ENCODE data around the gene CHRNB4.

Gene CHRNB4

DNA sequence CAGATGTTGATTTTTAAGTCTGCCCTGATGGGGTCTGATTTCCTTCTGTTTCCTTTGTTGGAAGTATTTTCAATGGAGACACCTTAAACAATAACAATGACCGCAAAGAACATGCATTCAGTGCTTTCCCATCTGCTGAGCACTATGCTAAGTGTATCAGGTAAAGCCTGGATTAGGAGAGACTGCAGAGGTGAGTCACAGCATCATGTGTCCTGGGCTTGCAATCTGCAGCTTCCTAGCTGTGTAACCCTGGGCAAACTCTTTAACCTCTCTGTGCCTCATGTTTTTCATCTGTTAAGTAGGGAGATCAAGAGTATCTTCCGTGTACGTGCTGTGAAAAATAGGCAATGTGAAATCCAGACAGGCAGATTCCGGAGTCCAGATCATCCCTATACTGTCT is 13.3 kb upstream of the CHRNB4 start:
- Histone ChIP-seq H3K4me1 (ENCODE audit: insufficient read depth, low read length) (no peaks in the 10 kb centered on the region), H3K9me3 (ENCODE audit: control insufficient read depth, insufficient read depth, low read length) (no peaks in the 10 kb centered on the region), H3K9ac (ENCODE audit: low read depth, low read length) (no peak overlapping the region), H3K36me3 (ENCODE audit: insufficient read depth, low read length) (no peaks in the 10 kb centered on the region)

DNA sequence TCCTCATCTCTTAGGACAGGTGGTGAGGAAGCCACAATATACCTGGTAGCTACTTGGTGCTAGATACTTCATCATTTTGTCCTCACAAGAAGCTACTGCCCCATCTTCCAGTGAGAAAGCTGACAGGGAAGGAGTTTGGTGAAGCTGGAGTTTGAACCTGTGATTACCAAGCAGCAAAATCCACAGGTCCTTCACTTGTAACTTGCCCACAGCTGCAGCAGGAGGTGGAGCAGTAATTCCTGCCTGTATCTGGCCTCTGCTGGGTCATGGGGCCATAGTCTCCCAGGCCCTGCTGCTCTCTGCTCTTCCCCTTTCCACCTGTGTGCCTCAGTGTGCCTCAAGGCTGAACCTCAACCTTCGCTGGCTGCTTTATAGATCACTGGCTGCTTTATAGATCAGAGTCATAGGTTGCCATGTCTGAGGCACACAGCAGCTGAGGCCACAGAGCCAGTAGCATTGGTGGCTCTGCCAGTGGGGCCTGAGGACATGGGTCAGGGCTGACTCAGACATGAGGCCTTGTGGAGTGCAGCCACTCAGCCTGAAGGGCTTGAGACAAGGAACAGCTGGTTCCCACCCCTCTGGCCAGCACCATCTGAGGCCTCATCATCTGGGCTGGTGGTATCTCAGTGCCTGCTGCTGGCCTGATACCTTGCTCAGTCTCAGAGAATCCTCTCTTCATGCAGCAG is 11.1 kb upstream of the CHRNB4 start:
- no peaks in the 10 kb centered on the region for H3K36me3 ChIP-seq (ENCODE audit: insufficient read depth, low read length)
- no peaks in the 10 kb centered on the region for H3K9me3 ChIP-seq (ENCODE audit: control insufficient read depth, insufficient read depth, low read length)
- no peak overlapping the region for H3K9ac ChIP-seq (ENCODE audit: low read depth, low read length)

DNA sequence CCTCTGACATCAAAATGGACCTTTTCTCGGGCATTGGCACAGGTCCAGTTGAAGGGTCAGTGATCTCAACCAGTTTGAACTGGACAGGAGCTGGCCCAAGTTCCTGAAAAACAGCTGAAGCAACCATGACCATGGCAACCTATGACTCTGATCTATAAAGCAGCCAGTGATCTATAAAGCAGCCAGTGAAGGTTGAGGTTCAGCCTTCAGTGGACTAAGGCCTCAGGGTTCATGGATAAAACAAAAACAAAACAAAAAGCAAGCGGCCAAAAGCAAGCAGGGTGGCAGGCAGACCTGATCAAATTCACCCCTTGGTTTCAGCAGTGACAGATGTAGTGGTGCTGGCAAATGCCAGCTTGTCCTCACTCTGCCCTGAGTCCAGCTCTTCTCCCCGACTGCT is 10.0 kb upstream of the CHRNB4 start:
- Histone ChIP-seq H3K36me3 (ENCODE audit: insufficient read depth, low read length) (no peaks in the 10 kb centered on the region), H3K9ac (ENCODE audit: low read depth, low read length) (no peak overlapping the region), H3K9me3 (ENCODE audit: control insufficient read depth, insufficient read depth, low read length) (no peaks in the 10 kb centered on the region), H3K4me1 (ENCODE audit: insufficient read depth, low read length) (no peaks in the 10 kb centered on the region)

More for the DNA sequence above, 11.1 kb upstream of the CHRNB4 start:
- H3K4me1 ChIP-seq (ENCODE audit: insufficient read depth, low read length), result no peaks in the 10 kb centered on the region

DNA sequence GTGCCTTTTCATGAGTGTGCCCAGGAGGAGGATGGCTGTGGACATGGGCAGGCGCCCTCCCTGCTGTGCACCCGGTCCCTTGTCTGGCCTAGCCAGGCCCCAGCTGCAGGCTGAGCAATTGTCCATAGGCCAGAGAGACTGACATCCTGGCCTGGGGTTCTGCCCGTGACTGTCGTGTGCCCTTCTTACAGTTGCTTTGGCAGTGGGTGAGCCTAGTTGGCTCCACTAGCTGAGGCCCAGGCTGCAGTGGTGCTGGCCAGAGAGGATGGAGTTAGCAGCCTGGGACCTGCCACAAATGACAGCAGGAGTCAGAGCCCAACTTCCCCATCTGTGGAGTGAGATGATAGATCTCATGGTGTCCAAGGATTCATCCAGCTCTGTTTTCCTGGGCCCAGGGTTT is 9.0 kb upstream of the CHRNB4 start:
- Histone ChIP-seq H3K36me3 (ENCODE audit: insufficient read depth, low read length) (no peaks in the 10 kb centered on the region), H3K4me1 (ENCODE audit: insufficient read depth, low read length) (no peaks in the 10 kb centered on the region), H3K9ac (ENCODE audit: low read depth, low read length) (no peak overlapping the region), H3K9me3 (ENCODE audit: control insufficient read depth, insufficient read depth, low read length) (no peaks in the 10 kb centered on the region)

DNA sequence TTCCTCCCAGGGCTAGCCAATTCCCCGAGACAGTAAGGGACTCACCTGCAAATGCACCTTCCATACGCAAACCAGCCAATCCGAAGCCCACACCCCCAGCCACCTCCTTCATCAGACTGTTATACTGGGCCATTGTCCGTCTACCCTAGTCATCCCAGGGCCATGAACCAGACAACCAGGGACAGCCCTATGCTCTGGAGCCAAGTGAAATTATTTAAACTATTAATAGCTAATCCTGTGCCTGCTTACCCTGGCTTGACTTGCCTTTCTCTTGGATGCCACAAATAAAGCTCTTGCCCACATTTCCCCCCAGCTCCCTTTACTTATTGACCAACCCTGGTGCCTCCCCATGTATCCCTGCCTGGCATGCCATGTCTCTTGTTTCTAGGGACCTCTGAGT is 4.0 kb upstream of the CHRNB4 start:
- Histone ChIP-seq H3K36me3 (ENCODE audit: insufficient read depth, low read length) (no peaks in the 10 kb centered on the region), H3K9ac (ENCODE audit: low read depth, low read length) (no peak overlapping the region), H3K4me1 (ENCODE audit: insufficient read depth, low read length) (peaks cover 5% of the 10 kb centered on the region), H3K9me3 (ENCODE audit: control insufficient read depth, insufficient read depth, low read length) (no peaks in the 10 kb centered on the region)

DNA sequence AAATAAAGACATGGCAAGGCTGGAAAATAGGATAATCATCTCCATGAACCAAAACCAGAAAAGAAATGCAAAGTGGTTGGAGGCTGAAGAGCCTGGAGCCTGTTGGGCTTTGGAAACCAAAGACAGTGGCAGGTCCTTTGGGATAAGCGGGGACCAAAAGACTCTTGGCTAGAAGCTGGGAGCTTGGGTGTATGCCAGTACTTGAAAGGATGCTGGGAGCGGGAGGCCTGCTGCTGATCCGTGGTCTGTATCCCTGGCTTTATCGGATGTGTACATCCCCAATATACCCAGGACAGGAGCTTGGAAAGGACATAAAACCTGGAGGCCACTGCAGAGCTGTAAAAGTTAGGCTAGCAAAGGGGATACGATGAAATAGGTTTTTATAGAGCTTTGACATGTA is 1.3 kb upstream of the CHRNB4 start:
- Histone ChIP-seq H3K9ac (ENCODE audit: low read depth, low read length) (no peak overlapping the region), H3K9me3 (ENCODE audit: control insufficient read depth, insufficient read depth, low read length) (no peaks in the 10 kb centered on the region), H3K4me1 (ENCODE audit: insufficient read depth, low read length) (peaks cover 5% of the 10 kb centered on the region), H3K36me3 (ENCODE audit: insufficient read depth, low read length) (no peaks in the 10 kb centered on the region)

DNA sequence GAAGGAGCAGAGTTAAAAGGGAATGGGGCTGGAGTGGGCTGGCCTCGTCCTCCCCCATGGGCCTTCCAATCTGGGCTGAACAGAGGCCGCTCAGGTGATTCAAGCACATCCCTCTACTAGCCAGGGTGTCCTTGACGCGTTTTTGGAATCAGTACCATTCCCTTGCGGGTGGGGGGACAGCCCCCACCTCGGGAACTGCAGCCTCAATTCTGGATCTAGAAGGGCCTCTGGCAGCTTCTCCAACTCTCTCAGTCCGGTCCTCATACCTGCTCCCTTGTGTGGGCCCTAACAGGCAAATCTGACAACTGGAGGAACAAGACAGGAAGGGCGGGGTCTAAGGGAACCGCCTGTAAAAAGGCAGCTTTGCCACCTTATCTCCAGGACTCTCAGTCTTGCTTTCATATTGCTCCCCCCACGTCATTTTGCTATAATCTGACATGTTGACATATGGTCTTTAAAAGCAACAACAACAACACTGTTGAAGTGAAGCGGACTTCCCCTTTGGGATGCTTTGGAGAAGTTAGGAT is 802 bp upstream of the CHRNB4 start:
- Histone ChIP-seq H3K9ac (ENCODE audit: low read depth, low read length) (peak overlapping the region; percentile 66), H3K4me1 (ENCODE audit: insufficient read depth, low read length) (peaks cover 5% of the 10 kb centered on the region), H3K36me3 (ENCODE audit: insufficient read depth, low read length) (no peaks in the 10 kb centered on the region), H3K9me3 (ENCODE audit: control insufficient read depth, insufficient read depth, low read length) (no peaks in the 10 kb centered on the region)

DNA sequence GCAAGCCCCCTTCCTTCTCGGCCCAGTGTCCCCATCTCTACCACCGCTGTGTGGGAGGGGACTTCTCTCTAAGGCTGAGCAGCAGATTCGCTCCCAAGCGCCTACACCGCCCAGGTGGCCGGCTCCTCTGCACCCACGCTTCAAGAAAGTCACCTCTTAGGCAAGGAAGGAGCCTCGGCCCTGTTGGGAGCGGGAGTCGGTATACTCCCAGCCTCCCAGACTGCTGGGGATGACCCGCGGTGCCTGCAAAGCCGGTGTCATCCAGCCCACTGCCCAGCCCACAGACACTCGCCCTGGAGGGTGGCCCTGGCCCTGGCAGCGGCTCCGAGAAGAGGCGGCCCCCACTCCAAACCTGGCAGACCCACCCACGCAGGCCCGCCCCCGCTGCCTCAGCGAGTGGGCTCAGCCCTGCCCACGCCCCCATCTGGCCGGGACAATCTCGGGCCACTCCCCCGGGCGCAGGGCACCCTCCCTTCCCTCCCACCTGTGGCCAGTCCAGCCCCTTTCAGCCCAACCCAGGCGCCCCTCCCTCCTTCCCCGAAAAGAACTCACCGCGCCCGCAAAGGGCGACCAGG is 396 bp downstream of the CHRNB4 start:
- Histone ChIP-seq H3K9me3 (ENCODE audit: control insufficient read depth, insufficient read depth, low read length) (no peaks in the 10 kb centered on the region), H3K9ac (ENCODE audit: low read depth, low read length) (peak overlapping the region; percentile 66), H3K4me1 (ENCODE audit: insufficient read depth, low read length) (peaks cover 5% of the 10 kb centered on the region), H3K36me3 (ENCODE audit: insufficient read depth, low read length) (no peaks in the 10 kb centered on the region)

DNA sequence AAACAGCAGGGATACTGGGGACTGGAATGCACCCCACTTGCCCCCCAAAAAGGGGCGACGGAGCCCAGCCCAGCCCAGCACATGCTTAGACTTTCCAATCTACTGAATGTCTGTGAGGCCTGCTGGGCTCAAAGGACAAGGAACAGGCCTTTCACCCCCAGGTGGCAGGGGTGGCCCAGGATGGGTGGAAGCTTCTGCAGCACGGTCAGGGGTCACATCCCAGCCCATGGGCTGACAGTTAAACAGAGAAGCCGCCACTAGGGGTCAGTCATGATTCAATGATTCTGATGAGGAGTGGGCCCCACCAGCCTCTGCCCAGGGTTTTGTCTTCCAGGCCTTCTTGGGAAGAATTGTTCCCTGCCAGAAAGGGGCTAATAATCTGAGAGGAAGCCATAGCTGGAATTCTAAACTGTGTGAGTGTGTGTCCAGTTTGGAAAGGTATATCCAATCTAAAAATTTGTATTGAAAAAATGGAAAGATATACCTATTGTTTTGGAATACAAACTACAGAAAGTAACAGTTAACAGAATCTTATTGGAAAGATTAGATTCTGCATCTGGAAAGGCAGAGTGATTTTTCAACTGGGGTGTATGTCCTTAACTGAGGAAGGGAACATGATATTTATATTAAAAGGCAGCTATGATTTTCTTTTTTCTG is 2.2 kb downstream of the CHRNB4 start:
- no peaks in the 10 kb centered on the region for H3K9me3 ChIP-seq (ENCODE audit: control insufficient read depth, insufficient read depth, low read length)
- H3K9ac ChIP-seq (ENCODE audit: low read depth, low read length), result no peak overlapping the region
- H3K36me3 ChIP-seq (ENCODE audit: insufficient read depth, low read length), result no peaks in the 10 kb centered on the region
- H3K4me1 ChIP-seq (ENCODE audit: insufficient read depth, low read length), result peaks cover 5% of the 10 kb centered on the region

DNA sequence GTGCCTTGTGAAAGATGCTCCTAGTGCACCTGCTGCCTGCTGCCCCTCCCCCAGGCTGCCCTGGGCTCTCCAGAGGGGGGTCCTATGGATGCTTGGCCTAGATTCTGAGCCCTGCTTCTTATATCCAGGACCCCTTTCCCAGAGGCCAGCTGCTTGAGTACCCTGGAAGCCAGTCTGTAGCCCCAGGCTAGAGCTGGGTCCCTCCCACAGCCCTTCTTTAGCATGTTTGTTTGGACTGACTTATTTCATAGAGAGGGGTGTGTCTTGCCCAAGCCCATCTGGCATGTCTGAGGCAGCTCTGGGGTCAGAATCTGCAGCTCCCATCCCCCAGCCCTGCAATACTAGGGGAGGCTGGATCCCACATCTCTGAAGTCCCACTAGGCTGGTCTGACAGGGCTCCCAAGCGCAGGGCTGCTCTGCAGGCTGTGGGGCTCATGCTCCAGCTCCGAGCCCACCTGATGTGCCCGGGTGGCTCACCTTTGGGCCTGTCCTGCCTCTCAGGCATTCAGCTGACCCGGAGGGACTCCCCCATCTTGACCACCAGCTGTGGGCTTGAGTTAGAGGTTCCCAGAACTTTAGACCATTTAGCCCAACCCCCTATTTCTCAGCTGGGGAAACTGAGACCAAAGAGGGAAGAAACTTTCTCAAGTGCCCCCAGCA is 3.1 kb downstream of the CHRNB4 start:
- Histone ChIP-seq H3K9me3 (ENCODE audit: control insufficient read depth, insufficient read depth, low read length) (peaks cover 2% of the 10 kb centered on the region; the same call in 1 of the 2 replicates), H3K36me3 (ENCODE audit: insufficient read depth, low read length) (no peaks in the 10 kb centered on the region), H3K4me1 (ENCODE audit: insufficient read depth, low read length) (peaks cover 5% of the 10 kb centered on the region), H3K9ac (ENCODE audit: low read depth, low read length) (no peak overlapping the region)

DNA sequence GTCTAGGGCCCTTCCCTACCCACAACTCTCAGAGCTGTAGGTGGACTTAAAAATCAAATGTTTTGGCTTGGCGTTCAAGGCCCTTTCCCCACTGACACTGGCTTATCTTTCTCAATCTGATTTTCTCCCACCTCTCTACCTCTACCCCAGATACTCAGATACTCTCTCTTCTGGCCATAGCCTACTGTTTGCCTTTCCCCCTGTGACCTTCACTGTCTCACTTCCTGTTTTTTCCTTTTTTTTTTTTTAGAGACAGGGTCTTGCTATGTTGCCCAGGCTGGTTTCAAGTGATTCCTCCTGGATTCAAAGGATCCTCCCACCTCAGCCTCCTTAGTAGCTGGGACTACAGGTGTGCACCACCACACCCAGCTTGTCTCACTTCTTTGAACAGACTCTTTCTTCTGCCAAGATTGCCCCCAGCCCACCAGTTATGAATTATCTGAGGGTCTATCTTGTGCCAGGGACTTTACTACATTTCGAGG is 4.6 kb downstream of the CHRNB4 start:
- Histone ChIP-seq H3K36me3 (ENCODE audit: insufficient read depth, low read length) (no peaks in the 10 kb centered on the region), H3K4me1 (ENCODE audit: insufficient read depth, low read length) (no peaks in the 10 kb centered on the region), H3K9me3 (ENCODE audit: control insufficient read depth, insufficient read depth, low read length) (peaks cover 2% of the 10 kb centered on the region; the same call in 1 of the 2 replicates), H3K9ac (ENCODE audit: low read depth, low read length) (no peak overlapping the region)

DNA sequence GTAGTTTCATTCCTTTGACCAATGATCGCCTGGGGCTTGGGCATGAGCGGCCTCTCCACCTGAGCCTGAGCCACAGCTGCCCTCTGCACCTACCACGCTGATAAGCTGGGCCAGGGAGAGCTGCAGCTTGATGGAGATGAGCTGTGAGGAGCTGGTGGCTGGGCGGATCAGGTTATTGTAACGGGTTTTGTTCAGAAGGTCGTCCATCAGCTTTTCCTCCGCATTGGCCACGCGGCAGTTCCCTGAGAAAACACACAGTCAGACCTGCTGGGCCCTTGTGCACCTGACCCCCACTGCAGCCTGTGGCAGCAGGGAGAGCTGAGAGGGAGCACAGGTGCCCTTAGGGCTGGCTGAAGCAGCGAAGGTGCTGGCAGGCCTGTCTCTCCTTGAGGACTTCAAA is 5.7 kb downstream of the CHRNB4 start:
- no peaks in the 10 kb centered on the region for H3K36me3 ChIP-seq (ENCODE audit: insufficient read depth, low read length)
- no peak overlapping the region for H3K9ac ChIP-seq (ENCODE audit: low read depth, low read length)
- peaks cover 2% of the 10 kb centered on the region; the same call in 1 of the 2 replicates for H3K9me3 ChIP-seq (ENCODE audit: control insufficient read depth, insufficient read depth, low read length)

DNA sequence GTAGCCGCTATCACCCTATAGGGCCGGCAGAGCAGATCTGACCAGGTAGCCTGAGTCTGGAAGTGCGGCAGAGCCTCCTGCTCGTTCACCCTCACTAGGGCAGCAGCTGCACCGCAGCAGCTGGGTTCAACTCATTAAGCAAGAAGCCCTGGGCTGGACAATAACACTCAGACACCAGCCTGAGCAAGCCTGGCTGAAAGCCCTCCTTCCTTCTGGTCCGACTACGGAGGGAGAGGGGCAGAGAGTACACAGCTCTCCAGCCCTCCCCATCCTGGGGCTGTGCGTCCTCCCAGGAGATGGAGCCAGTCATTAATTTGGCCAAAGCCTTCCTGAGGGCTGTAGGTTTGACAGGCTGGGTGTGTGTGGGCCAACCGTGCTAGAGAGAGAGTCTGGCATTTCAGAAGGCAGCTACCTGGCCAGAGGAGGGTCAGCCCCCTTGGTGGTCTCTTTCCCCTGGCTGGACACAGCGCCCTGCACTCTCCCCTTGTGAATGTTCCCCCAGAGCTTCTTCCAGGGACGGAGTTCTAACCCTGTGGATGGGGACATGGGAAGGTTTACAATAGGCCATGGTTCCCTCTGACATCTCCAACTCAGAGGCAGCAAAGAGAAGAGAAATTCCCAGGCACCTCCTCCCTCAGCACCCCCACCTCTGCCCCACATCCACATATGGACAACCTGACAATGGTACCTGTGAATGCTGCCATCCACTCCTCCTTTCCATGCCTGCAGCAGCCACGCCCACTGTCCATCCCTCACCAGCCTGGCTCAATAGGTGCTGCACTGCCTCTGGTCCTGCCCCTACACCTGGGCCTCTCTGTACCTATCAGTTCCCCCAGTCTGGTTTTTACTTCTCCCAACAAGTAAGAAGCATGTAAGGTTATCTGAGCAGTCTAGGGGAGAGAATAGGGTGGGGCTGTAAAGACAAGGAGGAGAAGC is 6.5 kb downstream of the CHRNB4 start:
- no peaks in the 10 kb centered on the region for H3K4me1 ChIP-seq (ENCODE audit: insufficient read depth, low read length)
- no peaks in the 10 kb centered on the region for H3K36me3 ChIP-seq (ENCODE audit: insufficient read depth, low read length)
- H3K9ac ChIP-seq (ENCODE audit: low read depth, low read length), result no peak overlapping the region
- H3K9me3 ChIP-seq (ENCODE audit: control insufficient read depth, insufficient read depth, low read length), result peaks cover 2% of the 10 kb centered on the region; the same call in 1 of the 2 replicates

More for the DNA sequence above, 5.7 kb downstream of the CHRNB4 start:
- H3K4me1 ChIP-seq (ENCODE audit: insufficient read depth, low read length), result no peaks in the 10 kb centered on the region
